Liver (tissue), 9 donors: Measurements from ENCODE around the gene CPT1A. TPM values are rescaled to one million over a fixed set of nuclear protein-coding genes. Genes with fewer than 3 reads are reported as not detected.
A peak's percentile ranks its signal among the peaks of the same experiment; 100 is the strongest.
"Not testable (repeated sequence)": the region's sequence is repeated elsewhere in the genome, so short reads cannot be mapped to it uniquely, and the experiment has no call there.

Source experiments
- DNase-seq: peaks from one replicate; pipeline ENCODE4 v3.0.0-alpha.2; 2017; ENCODE audit warnings: low spot score
- H3K27ac ChIP-seq, 2 donors: one replicate each; pipeline ENCODE4 v1.7.0; 2013; ENCODE audit warnings: inconsistent platforms in 2 of 2, low read length in 2 of 2, control low read depth in 1 of 2, low read depth in 1 of 2, mild to moderate bottlenecking in 1 of 2
- H3K27me3 ChIP-seq, 4 donors: one replicate each; pipeline versions ENCODE4 v1.6.1 to v1.7.0; 2013; ENCODE audit warnings: low read length in 3 of 4, inconsistent platforms in 1 of 4, mild to moderate bottlenecking in 1 of 4, moderate library complexity in 1 of 4; ENCODE audit not compliant: control insufficient read depth in 4 of 4, insufficient read depth in 4 of 4
- H3K36me3 ChIP-seq, 4 donors: one replicate each; pipeline versions ENCODE4 v1.6.1 to v1.7.0; 2013; ENCODE audit warnings: low read length in 3 of 4, mild to moderate bottlenecking in 3 of 4, low read depth in 1 of 4, moderate library complexity in 1 of 4; ENCODE audit not compliant: control insufficient read depth in 4 of 4, insufficient read depth in 3 of 4
- H3K4me1 ChIP-seq, 4 donors: one replicate each; pipeline versions ENCODE4 v1.6.1 to v1.7.0; 2013; ENCODE audit warnings: low read length in 3 of 4, mild to moderate bottlenecking in 3 of 4, moderate library complexity in 1 of 4; ENCODE audit not compliant: control insufficient read depth in 4 of 4, insufficient read depth in 4 of 4
- H3K4me3 ChIP-seq, 3 donors: one replicate each; pipeline versions ENCODE4 v1.6.1 to v1.7.0; 2013; ENCODE audit warnings: low read length in 3 of 3, control low read depth in 1 of 3, low read depth in 1 of 3, mild to moderate bottlenecking in 1 of 3
- H3K9ac ChIP-seq, 2 donors: one replicate each; pipeline ENCODE4 v1.7.0; 2013; ENCODE audit warnings: low read length in 2 of 2, mild to moderate bottlenecking in 2 of 2, moderate library complexity in 2 of 2, control low read depth in 1 of 2, low read depth in 1 of 2
- H3K9me3 ChIP-seq, 4 donors: one replicate each; pipeline versions ENCODE4 v1.6.1 to v1.7.0; 2013; ENCODE audit warnings: low read length in 3 of 4; ENCODE audit not compliant: control insufficient read depth in 4 of 4
- EGR1 ChIP-seq, 2 donors: IDR thresholded peaks; 2 replicates each; pipeline ENCODE4 v1.6.1; 2016 to 2018; ENCODE audit warnings: antibody characterized with exemption in 2 of 2, low read depth in 2 of 2
- FOXA1 ChIP-seq: IDR thresholded peaks from 2 replicates; pipeline ENCODE4 v1.6.1; 2016; ENCODE audit warnings: antibody characterized with exemption
- FOXA2 ChIP-seq: IDR thresholded peaks from 2 replicates; pipeline ENCODE4 v1.6.1; 2016; ENCODE audit warnings: antibody characterized with exemption
- GABPA ChIP-seq, 2 donors: IDR thresholded peaks in 1 of 2; conservative IDR thresholded peaks in 1 of 2; 2 replicates each; pipeline ENCODE4 v1.6.1; 2016; ENCODE audit warnings: antibody characterized with exemption in 2 of 2, mild to moderate bottlenecking in 1 of 2, moderate library complexity in 1 of 2
- JUND ChIP-seq, 2 donors: IDR thresholded peaks; 2 replicates each; pipeline ENCODE4 v1.6.1; 2016; ENCODE audit warnings: antibody characterized with exemption in 2 of 2
- MAX ChIP-seq: IDR thresholded peaks from 2 replicates; pipeline ENCODE4 v1.6.1; 2016; ENCODE audit warnings: antibody characterized with exemption
- NR2F2 ChIP-seq: IDR thresholded peaks from 2 replicates; pipeline ENCODE4 v1.6.1; 2016; ENCODE audit warnings: antibody characterized with exemption
- RXRA ChIP-seq, 2 donors: IDR thresholded peaks; 2 replicates each; pipeline ENCODE4 v1.6.1; 2017 to 2018; ENCODE audit warnings: antibody characterized with exemption in 2 of 2, mild to moderate bottlenecking in 1 of 2
- TAF1 ChIP-seq: conservative IDR thresholded peaks from 2 replicates; pipeline ENCODE4 v1.6.1; 2016; ENCODE audit warnings: antibody characterized with exemption, mild to moderate bottlenecking
- YY1 ChIP-seq: IDR thresholded peaks from 2 replicates; pipeline ENCODE4 v1.6.1; 2016; ENCODE audit warnings: antibody characterized with exemption, mild to moderate bottlenecking
- ZBTB33 ChIP-seq: IDR thresholded peaks from 2 replicates; pipeline ENCODE4 v1.6.1; 2016; ENCODE audit warnings: antibody characterized with exemption
- WGBS: extraction: QIAGEN DNeasy Blood & Tissue Kit; methylation state at CpG from one replicate; pipeline ENCODE4 v1.1.7; 2013; 5-methylcytosine and 5-hydroxymethylcytosine counted together
- polyA plus RNA-seq, 2 donors: library from polyadenylated mRNA; stranded (reverse) in 1 of 2; unstranded in 1 of 2; fragments of 200-250 nt in 1 of 2; fragments of >200 nt in 1 of 2; fragmentation: Nextera tagmentation in 1 of 2; extraction: Ambion mirVana in 1 of 2; gene quantifications; one replicate each; pipeline versions ENCODE4 v1.2.1 to v1.2.3, GENCODE V29; 2013 to 2015
- total RNA-seq, 2 donors: library from RNA; depleted of rRNA; stranded (reverse); fragments of >200 nt; gene quantifications; one replicate each; pipeline ENCODE4 v1.2.3, GENCODE V29; 2014
- donor health status: healthy.
- donor health status: healthy.
- donor health status: healthy.
- donor health status: healthy.
- donor health status: healthy.

The CPT1A gene
- total and polyA plus RNA-seq, 4 donors: 17.2 to 232 (median 61.0) TPM

GRCh38 chr11:68859123-68859522 lies 17.4 kb upstream of the CPT1A start:
- TF ChIP-seq RXRA (IDR thresholded peaks at IDR 0.05) (no peak), JUND (IDR thresholded peaks at IDR 0.05) (no peak), EGR1 (IDR thresholded peaks at IDR 0.05; ENCODE audit: low read depth in 2 of 2) (no peak), TAF1 (no peak), YY1 (no peak), FOXA2 (no peak), FOXA1 (no peak), MAX (no peak), NR2F2 (no peak)
- 90% methylated on average over 8 of the region's 8 CpGs for WGBS
- DNase-seq: no peak

GRCh38 chr11:68857037-68857586 lies 15.4 kb upstream of the CPT1A start:
- Histone ChIP-seq H3K9ac (peak overlapping the region in 1 of 2 donors; percentile 20), H3K4me1 (peaks cover 11 to 21% (median 18%) of the 10 kb centered on the region in 4 donors), H3K9me3 (no peaks in the 10 kb centered on the region), H3K36me3 (no peaks in the 10 kb centered on the region), H3K27ac (peak overlapping the region; percentile 66 to 89), H3K4me3 (no peak overlapping the region), H3K27me3 (no peaks in the 10 kb centered on the region)
- TF ChIP-seq RXRA (IDR thresholded peaks at IDR 0.05) (no peak), GABPA (IDR thresholded peaks at IDR 0.05 in 1 of 2, conservative IDR thresholded peaks at IDR 0.05 in 1 of 2) (peak in 1 of 2 donors; percentile 60), JUND (IDR thresholded peaks at IDR 0.05) (no peak), ZBTB33 (no peak)
- 59% methylated on average over 8 of the region's 8 CpGs for WGBS
- no peak for DNase-seq

More at GRCh38 chr11:68859123-68859522, 17.4 kb upstream of the CPT1A start:
- no peaks in the 10 kb centered on the region for H3K27me3 ChIP-seq
- H3K9me3 ChIP-seq: peaks cover 0 to 4% (median 1%) of the 10 kb centered on the region in 4 donors
- H3K4me1 ChIP-seq: peaks cover 11 to 21% (median 18%) of the 10 kb centered on the region in 4 donors
- H3K36me3 ChIP-seq: no peaks in the 10 kb centered on the region
- H3K4me3 ChIP-seq: no peak overlapping the region
- H3K27ac ChIP-seq: no peak overlapping the region
- no peak overlapping the region for H3K9ac ChIP-seq

GRCh38 chr11:68856425-68857030 lies 14.8 kb upstream of the CPT1A start:
- not testable (repeated sequence) for H3K9ac ChIP-seq, H3K27me3 ChIP-seq, DNase-seq, H3K9me3 ChIP-seq, H3K36me3 ChIP-seq, H3K4me3 ChIP-seq
- peak overlapping the region; percentile 66 to 89 for H3K27ac ChIP-seq
- H3K4me1 ChIP-seq: peaks cover 11 to 21% (median 18%) of the 10 kb centered on the region in 4 donors
- 85% methylated on average over 21 of the region's 21 CpGs for whole genome bisulfite sequencing
